C4-2B (cell line): ENCODE data around the gene U2SURP.

Source experiments
- CTCF ChIP-seq: fragments of 450-650 bp; conservative IDR thresholded peaks from 2 replicates; pipeline ENCODE4 v1.5.1; 2017; ENCODE audit warnings: mild to moderate bottlenecking
- ZFX ChIP-seq: fragments of 450-650 bp; IDR thresholded peaks from 2 replicates; pipeline ENCODE4 v1.6.1; 2017

GRCh38 chr3:143103652-143104051, 102.3 kb downstream of the U2SURP start:
- TF ChIP-seq CTCF = no peak
- no peak for TF ChIP-seq ZFX
